ENCODE data around the gene FAM83D.

The FAM83D gene

DNA sequence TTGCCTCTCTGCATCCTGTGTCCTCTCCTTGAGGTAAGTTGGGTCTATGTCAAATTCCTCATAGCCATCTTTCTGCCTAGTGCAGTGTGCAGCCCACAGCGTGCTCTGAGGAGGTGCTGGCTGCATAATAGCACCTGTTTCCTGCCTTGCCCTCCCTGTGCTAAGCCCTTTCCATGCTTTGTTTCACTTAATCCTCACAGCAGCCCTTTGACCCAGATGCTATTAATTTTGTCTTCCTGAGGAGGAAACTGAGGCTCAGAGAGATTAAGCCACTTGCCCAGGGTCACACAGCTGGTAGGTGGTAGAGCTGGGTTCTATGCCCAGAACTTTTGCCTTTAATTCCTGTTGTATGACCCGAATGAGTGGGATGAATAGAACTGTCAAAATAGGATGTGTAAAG lies 13.5 kb downstream of the FAM83D start:
- no peak for DNase-seq (ENCODE audit: low read depth)
- H3K4me3 ChIP-seq (ENCODE audit: control insufficient read depth, low read depth, low read length) = no peak overlapping the region
- TF ChIP-seq, protein P1, sequence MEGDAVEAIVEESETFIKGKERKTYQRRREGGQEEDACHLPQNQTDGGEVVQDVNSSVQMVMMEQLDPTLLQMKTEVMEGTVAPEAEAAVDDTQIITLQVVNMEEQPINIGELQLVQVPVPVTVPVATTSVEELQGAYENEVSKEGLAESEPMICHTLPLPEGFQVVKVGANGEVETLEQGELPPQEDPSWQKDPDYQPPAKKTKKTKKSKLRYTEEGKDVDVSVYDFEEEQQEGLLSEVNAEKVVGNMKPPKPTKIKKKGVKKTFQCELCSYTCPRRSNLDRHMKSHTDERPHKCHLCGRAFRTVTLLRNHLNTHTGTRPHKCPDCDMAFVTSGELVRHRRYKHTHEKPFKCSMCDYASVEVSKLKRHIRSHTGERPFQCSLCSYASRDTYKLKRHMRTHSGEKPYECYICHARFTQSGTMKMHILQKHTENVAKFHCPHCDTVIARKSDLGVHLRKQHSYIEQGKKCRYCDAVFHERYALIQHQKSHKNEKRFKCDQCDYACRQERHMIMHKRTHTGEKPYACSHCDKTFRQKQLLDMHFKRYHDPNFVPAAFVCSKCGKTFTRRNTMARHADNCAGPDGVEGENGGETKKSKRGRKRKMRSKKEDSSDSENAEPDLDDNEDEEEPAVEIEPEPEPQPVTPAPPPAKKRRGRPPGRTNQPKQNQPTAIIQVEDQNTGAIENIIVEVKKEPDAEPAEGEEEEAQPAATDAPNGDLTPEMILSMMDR (conservative IDR thresholded peaks at IDR 0.05; ENCODE audit: control insufficient read depth, insufficient read depth, low read depth, low read length) = no peak

DNA sequence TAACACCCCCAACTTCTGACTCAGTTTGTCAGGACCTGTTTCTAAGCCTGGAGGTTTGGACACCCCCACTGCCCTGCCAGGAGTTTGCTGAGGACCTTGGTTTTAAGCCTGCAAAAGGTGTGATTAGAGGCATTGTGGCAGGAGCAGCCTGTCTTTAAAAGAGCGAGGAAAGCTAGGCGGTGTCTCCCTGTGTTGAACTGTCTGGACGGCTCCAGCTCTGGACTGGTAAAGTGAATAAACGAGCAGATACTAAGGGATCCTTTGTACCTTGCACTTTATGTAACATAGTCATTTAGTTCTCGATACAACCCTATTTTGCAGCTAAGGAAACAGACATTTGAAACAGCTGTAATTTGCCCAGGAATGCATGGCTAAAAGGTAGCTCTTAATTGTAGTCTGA lies 14.4 kb downstream of the FAM83D start:
- no peak overlapping the region for H3K4me3 ChIP-seq (ENCODE audit: control insufficient read depth, low read depth, low read length)
- TF ChIP-seq, protein P1 (conservative IDR thresholded peaks at IDR 0.05; ENCODE audit: control insufficient read depth, insufficient read depth, low read depth, low read length) = no peak
- no peak for DNase-seq (ENCODE audit: low read depth)

DNA sequence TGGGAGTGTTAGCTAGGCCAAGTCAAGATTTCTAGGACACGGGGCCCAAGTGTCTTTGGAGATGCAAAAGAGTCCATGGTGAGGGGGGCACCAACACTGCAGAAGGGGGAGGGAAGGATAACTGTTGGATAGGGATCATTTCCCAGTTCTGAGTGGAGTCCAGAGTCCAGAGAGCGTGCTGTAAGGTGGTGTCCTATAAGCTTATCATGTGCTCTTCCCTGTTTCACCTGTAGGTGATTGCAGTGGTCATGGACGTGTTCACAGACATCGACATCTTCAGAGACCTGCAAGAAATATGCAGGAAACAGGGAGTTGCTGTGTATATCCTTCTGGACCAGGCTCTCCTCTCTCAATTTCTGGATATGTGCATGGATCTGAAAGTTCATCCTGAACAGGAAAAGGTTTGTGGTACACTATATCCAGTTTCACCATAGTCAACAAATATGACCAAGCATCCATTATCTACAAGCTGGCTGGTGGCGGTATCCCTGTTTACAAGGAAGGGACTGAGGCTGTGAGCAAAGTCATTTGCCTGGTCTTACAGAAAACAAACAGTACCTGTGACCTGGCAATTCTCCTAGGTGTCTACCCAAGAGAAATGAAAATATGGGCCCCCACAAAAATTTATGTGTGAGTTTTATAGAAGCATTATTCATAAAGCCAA lies 15.6 kb downstream of the FAM83D start:
- TF ChIP-seq, protein P1 (conservative IDR thresholded peaks at IDR 0.05; ENCODE audit: control insufficient read depth, insufficient read depth, low read depth, low read length) = no peak
- no peak overlapping the region for H3K4me3 ChIP-seq (ENCODE audit: control insufficient read depth, low read depth, low read length)
- DNase-seq (ENCODE audit: low read depth) = no peak

DNA sequence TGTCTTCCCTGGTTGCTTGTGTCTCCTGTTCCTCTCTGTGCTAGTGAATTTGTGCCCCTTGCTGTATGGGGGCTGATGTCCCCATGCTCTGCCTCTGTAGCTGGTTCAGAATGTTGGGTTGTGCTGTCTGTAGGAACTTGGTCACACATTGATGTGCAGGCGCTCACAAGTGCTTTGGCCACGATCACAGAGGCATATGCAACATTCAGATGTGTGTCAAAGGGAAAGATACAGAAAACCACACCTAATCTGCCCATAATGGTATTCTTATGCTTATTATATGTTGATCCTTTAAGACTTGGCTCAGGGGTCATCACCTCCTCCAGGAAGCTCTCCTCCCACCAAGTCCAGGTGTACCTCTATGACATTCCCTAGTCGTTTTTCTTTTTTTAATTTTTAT lies 18.8 kb downstream of the FAM83D start:
- no peak overlapping the region for H3K4me3 ChIP-seq (ENCODE audit: control insufficient read depth, low read depth, low read length)
- DNase-seq (ENCODE audit: low read depth) = no peak
- TF ChIP-seq, protein P1 (conservative IDR thresholded peaks at IDR 0.05; ENCODE audit: control insufficient read depth, insufficient read depth, low read depth, low read length) = no peak

DNA sequence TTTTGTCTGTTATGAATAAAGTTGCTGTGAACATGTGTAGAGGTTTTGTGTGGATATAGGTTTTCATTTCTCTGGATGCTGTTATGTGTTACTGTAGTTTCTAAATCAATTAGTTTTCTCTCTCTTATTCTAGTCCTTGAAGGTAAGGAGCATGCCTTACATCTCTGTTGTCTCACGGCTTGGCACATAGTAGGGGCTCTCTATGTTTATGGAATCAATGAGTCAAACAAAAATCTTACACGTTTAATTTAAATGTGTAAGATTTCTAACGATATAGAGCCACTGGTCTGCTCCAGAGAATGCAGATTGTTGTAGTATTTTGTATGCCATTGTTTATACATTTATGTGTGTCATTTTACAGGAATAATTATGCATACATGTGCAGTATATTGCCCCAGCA lies 20.6 kb downstream of the FAM83D start:
- no peak for DNase-seq (ENCODE audit: low read depth)
- no peak overlapping the region for H3K4me3 ChIP-seq (ENCODE audit: control insufficient read depth, low read depth, low read length)
- TF ChIP-seq, protein P1 (conservative IDR thresholded peaks at IDR 0.05; ENCODE audit: control insufficient read depth, insufficient read depth, low read depth, low read length) = no peak

DNA sequence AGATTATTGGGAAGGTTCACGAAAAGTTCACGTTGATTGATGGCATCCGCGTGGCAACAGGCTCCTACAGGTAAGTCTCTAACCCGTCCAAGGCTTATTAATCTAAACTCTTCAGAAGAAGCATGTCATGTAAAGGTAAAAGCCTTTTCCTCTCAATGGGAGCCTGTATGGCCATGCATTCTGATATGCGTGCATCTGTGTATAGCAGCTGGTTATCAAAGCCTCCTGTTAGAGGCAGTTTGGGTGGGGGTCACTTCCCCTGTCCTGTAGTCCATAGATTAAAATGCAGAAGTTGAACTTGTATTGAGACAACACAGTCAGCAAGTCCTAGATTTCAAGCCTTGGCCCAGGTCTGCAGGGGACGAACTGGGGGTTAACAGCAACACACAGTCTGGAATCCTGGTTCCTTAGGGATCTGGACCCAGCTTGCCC lies 21.7 kb downstream of the FAM83D start:
- H3K4me3 ChIP-seq (ENCODE audit: control insufficient read depth, low read depth, low read length) = no peak overlapping the region
- no peak for DNase-seq (ENCODE audit: low read depth)
- TF ChIP-seq, protein P1 (conservative IDR thresholded peaks at IDR 0.05; ENCODE audit: control insufficient read depth, insufficient read depth, low read depth, low read length) = no peak

DNA sequence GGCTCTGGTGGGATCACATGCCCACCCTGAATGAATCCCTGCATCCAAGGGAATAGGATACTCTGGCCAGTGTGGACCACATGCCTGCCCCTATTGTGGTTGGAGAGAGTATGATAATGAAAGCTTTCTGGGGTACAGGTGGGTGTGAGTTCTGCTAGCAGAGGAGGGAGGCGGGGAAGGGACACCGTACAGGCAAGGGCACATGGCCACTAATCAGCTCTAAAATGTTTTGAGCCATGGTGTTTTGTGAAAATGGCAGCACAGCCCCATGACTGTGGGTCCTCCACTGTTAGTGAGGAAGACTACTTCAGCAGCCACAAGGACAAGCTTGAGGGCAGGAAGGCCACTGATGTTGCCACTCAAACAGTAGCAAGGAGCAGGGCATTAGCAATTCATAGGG lies 24.0 kb downstream of the FAM83D start:
- H3K4me3 ChIP-seq (ENCODE audit: control insufficient read depth, low read depth, low read length) = no peak overlapping the region
- DNase-seq (ENCODE audit: low read depth) = no peak
- TF ChIP-seq, protein P1 (conservative IDR thresholded peaks at IDR 0.05; ENCODE audit: control insufficient read depth, insufficient read depth, low read depth, low read length) = no peak
